Measurements from ENCODE around the gene EME1.
A peak's percentile ranks its signal among the peaks of the same experiment; 100 is the strongest.
"Not testable (repeated sequence)": the region's sequence is repeated elsewhere in the genome, so short reads cannot be mapped to it uniquely, and the experiment has no call there.

The EME1 gene, protein sequence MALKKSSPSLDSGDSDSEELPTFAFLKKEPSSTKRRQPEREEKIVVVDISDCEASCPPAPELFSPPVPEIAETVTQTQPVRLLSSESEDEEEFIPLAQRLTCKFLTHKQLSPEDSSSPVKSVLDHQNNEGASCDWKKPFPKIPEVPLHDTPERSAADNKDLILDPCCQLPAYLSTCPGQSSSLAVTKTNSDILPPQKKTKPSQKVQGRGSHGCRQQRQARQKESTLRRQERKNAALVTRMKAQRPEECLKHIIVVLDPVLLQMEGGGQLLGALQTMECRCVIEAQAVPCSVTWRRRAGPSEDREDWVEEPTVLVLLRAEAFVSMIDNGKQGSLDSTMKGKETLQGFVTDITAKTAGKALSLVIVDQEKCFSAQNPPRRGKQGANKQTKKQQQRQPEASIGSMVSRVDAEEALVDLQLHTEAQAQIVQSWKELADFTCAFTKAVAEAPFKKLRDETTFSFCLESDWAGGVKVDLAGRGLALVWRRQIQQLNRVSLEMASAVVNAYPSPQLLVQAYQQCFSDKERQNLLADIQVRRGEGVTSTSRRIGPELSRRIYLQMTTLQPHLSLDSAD

DNA sequence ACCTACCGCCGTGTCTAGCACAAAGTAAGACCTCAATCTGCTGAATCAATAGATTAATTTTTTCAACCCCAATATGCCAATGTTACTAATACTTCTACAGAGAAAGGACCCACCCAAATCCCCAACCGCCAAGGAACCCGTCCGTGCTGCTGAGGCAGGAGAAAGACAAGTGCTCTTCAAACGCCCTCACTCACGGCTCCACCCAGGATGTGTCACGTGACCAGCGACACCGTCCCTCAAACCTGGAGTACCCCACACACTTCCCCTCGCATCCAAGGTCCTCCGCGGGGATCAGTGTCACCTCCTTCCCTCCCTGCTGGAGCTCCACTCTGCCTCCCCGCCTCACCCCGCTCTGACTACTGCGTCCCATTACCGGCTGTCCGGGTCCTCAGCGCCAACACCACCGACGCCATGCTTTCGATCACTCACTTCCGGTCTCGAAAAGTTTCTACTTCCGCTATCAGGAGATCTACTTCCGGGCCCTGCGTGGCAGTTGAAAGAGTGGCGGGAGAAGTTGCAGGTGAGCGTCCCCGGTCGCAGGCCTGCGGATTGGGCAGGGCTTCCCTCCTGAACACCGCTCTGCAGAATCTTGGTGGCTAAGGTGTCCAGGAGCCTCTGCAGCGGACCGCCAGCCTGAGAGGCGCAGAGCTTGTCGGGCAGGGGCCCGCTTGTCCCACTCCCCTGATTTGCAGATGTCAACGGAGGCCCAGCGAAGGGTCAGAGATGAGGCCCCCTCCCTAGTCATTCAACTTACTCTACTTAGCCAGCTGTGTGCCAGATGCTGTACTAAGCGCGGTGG lies at the start of gene EME1, which contains the start of gene MRPL27:
TSS of gene EME1 (plus strand) at position 472 of the 799 bp plus-strand sequence. CDS start 1,980 bp downstream, outside the sequence.
TSS of gene MRPL27 (minus strand) at position 427 of the 799 bp plus-strand sequence. CDS start at position 413, 14 bp downstream.
- DNase-seq = peak; percentile 73

DNA sequence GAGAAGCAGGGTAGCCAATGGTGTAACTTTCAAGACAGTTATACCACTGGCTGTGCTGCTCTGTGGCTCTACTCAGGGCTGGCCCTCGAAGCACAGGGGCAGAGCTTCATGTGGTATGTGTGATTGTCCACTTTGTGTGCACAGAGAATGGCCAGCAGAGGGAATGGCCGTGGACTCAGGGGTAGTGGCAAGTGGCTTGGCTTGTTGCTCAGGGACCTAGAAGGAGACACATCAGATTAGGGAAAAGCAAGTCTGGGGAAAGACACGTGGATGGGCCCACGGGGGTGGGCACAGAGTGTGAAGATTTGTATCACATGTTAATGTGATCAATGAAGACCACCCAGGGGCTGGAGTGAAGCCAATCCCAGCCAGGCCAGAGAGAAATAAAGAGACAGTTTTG lies 47.1 kb upstream of the EME1 start:
- DNase-seq = no peak

DNA sequence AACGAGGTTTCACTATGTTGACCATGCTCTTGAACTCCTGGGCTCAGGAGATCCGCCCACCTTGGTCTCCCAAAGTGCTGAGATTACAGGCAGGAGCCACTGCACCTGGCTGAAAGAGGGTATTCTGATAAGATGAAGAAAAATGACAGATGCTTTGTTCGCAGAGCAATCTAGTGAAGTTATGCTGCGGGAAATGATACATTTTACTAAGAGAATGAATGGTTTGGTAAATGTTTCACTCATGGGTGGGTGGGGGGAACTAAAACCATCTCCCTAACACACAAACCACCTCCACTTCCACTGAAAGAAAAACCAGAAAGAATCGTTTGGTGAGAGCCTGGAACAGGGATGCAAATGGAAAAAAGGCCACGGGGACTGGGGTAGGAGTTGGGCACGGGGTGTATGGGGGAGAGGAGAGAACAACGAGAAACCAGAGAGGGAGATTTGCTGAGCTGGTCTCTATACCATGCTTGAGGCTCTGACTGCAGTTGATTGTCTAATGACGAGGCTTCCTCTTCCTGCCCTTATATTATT lies 46.1 kb upstream of the EME1 start:
- no peak for DNase-seq

DNA sequence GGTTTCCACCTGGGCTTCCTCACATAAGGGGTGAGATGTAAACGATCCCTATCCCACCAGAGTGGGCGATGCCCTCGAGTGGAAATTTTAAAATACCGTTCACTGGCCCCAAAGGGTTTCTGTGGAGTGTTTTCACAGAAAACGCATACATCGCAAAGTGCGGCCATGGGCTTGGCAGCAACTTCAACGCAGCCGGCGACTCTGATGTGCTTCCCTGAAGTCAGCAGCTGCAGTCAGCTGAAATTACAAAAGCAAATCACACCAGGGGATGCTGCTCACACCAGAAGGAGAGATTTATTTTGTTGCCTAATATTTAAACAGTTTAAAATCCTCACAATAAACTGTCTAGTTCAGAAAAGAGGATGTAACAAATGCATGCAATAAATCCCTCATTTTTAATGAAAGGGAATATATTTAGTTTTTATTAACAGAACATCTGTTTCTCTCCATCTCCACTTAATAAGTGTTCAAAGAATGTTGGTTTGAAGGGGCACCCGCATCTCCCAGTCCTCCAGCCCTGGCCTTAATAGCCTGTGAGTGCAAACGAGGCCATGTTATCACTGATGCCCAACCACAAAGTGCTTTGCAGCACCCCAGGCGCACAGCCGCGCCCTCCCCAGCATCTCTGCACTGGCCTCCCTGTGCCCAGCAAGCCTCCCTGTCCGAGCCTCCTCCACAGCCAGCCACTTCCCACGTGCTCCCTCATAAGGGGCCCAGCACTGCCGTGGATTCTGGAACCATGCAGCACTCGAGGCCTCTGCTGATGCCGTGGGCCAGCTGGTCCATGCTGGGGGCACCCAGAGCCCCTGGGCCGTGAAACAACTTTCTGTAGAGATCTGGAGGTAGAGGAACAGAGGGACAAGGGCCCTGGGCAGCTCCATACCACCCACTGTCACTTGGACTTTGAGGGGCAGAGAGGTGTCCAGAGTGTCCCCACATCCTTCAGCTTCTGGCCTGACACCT lies 44.4 kb upstream of the EME1 start:
- DNase-seq = no peak

DNA sequence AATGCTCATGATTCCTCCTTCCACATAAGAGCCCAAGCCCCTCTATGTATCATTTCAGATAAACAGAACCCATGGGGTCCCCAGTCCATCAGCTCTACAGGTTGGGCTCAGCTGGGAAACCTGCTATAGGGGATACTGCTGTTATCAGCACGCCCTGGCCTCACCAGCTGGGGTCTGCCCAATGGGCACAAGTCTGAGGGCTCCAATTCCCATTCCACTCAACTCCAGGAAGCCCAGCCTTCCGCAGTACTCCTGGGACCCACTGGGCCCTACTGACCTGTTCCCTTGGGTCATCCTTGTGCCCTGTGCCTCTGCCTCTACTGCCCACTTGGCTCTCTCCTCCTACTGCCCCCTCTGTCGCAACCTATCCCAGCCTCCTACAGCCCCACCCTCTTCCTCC lies 43.3 kb upstream of the EME1 start:
- DNase-seq = no peak

DNA sequence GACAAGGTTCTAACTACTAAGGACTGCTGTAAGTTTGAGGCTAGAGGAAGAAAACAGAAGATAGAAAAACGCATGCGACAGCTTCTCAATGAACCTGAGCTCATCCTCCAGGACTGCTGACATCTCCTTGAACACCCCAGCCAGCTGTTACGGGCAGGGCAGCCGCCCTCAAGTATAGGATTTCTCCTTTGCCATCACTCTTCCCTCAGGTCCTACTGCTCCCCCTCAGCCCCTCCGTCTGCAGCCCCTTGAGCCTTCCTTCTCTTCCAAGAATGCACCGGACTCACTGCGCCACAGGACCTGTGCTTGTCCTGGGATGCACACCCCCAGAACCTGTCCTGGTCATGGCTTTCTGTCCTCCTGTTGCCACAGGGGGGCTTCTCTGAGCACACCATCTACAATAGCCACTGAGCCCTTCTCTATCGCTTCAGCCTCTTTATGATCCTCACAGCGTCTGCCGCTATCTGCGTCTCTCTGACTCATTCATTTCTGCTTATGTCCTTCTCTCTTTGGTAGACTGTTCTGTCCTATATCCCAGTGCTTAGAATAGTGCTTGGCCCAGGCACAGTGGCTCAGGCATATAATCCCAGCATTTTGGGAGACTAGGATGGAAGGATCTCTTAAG lies 42.8 kb upstream of the EME1 start:
- DNase-seq = no peak

DNA sequence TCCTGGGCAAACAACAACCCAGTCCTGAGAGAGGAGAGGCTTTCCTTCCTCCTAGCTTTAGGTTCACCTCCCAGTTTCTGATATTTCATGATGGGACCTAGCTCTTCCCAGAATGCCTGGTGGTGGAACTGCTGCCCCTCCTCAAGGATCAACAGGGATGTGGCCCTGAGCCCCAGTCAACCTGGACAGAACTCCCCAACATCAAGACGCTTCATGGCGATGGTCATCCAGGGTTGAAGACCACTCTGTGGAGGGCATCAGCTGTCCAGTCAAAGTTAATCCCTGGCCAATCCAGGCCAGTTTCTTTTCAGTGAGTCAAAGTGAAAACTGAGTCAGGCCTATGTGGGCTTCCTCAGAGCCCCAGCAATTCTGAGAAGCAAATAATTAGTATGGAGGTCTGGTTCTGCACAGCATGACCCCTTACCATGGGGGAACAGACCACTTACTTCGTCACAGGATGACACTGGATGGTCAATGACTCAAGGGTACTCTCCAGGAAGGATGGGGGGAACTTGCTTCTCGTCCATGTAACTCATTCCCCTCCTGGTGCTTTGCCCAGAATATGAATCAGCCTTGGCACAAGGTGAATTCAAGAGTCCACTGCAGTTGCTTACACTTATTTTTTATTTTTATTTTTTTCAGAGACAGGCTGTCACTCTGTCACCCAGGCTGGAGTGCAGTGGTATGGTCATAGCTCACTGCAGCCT lies 41.8 kb upstream of the EME1 start:
- no peak for DNase-seq

DNA sequence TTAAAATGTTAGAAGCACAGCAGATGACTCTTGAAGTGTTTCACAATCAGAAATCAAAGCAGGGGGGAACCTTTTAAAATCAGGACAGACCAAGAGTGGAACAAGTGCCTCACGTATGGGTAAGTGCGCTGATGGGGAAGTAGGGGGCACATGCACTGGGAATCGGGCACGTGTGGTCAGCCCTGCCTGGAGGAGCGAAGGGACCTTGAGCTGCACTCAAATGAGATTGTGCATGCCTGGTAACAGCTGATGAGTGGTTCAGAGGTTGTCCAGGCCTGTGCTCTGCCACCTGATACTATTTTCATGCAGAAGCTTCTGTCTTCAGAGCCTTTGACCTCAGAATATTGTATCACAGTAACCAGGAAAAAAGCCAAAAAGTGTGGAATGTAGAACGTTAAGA lies 40.8 kb upstream of the EME1 start:
- no peak for DNase-seq

DNA sequence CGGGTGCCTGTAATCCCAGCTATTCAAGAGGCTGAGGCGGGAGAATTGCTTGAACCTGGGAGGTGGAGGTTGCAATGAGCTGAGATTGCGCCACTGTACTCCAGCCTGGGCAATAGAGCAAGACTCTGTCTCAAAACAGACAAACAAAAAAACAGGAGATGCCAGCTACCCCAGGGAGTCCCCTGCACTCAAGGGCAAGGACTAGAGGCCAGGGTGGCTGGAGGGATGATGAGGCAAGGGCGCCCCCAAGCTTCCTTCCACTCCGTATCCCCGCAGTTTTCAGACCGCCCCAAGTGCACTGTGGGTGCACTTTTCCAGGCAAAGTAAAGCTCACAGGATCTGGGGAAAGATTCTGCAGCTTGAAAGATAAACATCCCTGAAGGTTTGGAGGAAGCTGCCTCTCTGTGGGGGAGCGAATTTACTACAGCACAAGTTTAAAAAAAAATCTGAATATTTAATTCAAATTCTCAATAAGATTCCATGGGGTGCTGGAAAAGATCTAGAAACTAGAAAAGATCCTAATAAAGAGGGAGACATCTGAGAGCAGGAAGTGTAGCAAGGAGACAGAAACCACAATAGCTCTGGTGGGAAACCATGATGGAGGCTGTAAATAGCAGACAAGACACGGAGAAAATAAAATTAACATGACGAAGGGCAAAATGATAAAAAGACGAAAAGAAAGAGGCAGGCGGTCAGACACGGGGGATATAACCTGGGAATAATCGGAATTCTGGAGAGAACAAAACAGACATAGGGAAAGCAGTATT lies 39.6 kb upstream of the EME1 start:
- not testable (repeated sequence) for DNase-seq

DNA sequence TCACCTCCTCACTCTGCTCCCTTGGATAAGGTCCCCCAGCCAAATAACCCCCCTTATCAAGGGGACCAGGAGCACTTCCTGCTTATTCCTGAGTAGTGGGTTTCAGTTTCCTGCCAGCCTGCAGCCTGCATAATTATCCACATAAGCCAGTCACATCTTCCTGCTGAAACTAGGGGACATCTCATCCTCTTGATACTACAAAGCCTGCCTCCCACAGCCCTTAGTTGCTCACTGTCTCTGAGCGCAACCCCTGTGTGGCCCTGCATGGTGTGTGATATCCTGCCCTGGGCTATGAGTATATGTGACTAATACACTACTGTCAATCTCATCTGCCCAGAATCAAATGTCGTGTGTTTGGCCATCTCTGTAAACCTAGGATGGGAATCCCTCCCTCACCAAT lies 35.1 kb upstream of the EME1 start:
- no peak for DNase-seq

DNA sequence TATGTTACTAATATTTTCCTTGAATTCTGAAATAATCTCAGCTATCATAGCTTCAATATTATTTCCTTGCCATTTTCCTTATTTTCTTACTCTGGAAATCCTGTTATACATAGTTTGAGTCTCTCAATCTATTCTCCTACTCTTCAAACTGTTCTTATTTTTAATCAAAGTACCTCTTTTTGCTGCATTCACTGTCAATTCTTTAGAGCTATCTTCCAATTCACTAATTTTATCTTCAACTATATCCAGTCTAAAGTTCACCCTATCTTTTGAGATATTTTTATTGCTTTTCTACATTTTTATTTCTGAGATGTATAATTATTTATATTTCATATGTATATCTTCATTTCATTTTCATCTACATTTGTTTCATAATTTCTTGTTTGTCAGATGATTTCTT lies 34.4 kb upstream of the EME1 start:
- no peak for DNase-seq

DNA sequence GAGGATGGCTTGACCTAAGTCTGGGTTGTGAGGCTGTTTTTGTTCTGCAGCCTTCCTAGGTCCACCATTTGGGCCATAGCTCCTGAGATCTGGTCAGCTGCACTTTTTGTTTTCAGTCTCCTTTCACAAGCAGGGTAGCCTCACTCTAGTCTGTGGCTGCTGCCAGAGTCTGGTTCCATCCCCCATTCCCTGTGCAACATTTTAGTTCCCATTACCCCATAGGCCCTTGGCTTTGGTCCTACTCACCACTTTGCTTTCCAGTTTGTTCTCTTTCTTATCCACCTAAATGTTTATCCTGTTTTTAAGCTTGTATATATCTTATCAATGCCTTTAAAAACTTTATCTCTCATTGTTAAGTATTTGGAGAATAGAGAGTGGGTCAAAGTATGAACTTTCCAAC lies 33.6 kb upstream of the EME1 start:
- DNase-seq = no peak

DNA sequence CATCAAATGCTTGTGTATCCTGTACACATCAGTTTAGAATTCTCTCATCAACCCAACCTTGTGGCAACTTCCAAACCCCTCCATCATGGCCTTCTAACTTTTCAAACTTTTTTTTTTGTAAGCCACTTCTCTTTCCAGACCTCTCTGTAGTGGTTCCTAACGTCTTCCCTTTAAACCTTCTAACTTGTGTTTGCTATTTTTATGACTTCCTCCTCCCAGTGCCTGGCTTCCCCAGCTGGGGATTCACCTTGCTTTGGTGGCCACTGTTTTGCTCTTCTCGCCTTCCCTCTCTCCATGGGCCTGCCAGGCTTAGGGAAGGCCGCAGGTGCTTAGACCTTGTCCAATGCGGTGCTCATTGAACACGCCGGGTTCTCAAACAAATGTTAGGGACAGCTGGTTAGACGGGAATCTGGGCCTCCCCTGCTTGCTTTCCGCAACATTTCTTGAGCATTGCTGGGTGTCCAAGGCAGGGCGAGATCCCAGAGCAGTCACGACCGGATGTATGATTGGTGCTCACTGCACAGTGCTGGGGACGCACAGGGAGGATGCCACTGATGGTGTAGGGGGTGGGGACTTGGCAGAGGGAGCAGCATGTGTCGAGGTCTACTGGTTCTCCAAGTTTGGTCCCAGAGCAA lies 28.2 kb upstream of the EME1 start:
- no peak for DNase-seq

DNA sequence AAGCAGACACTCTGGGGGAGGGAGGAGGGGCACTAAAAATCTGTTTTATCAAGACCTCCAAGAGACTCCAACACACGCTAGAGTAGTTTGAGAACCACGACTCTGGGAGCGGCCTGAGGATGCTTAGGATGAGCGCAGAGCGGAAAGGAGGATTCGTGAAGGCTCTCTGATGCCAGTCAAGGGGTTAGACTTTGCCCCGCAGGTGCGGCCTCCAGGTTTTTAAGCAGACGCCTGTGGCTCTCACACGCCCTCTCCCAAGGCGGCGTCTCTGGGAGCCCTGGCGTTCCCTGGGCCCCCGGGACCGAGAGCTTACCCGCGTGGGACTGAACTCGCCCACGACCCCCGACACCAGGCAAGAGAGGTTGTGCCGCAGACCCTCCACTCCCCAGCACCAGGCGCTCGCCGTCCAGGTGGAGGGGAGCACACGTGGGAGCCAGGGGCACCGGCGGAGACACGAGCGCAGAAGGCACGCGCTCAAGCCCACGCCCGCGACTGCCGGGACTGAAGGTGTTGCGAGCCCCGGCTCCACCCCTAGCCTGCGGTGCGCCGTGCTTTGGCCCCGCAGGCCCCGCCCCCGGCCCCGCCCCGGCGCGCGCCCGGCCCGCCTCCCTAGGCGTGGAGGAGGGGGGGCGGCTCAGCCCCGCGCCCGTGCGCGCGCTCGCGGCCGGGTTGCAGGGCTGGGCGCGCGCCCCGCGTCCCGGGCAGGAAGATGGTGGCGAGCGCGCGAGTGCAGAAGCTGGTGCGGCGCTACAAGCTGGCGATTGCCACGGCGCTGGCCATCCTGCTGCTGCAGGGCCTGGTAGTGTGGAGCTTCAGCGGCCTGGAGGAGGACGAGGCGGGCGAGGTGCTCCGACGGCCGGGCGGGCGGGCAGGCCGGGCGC lies 27.4 kb upstream of the EME1 start, which contains the start of gene XYLT2:
TSS of gene XYLT2 (plus strand) at position 695 of the 881 bp plus-strand sequence. CDS start at position 710, 15 bp downstream.
- peak; percentile 53 for DNase-seq

DNA sequence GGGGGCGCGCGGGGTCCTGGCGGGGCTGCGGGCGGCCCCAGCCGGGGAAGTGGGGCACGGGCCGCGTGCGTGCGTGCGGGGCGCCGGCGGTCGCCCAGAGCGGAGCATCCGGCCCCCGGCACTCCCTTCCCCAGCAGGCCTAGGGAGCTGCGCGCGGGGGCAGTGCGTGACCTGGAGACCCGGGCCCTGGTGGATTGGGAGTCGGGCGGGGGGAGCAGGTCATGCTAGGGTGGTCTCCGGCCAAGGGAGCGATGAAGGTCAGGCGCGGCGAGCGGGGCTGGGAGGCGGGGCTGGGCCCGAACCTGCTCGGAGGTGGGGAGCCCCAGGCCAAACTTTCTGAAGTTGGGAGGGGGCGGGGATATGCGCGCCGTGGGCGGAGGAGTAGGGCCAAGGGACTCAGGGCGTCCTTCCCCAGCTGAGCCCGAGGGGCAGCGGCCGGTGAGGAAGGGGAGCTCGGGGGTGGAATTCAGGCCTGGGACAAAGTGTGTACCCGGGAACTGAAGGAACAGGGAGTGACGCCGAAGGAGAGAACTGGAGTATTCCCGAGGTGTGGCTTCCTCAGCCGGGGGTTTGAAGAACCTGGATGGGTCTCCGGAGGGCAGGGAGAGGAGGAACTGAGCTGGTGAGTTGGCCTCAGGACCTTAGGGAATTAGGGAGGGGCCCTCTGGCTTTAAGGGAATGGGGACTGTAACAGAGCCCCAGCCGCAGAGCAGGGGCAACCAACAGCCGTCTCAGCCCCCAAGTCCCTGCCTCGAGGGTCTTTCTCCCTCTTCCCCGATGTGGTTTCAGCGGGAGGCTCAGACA lies 26.5 kb upstream of the EME1 start:
- DNase-seq = no peak

DNA sequence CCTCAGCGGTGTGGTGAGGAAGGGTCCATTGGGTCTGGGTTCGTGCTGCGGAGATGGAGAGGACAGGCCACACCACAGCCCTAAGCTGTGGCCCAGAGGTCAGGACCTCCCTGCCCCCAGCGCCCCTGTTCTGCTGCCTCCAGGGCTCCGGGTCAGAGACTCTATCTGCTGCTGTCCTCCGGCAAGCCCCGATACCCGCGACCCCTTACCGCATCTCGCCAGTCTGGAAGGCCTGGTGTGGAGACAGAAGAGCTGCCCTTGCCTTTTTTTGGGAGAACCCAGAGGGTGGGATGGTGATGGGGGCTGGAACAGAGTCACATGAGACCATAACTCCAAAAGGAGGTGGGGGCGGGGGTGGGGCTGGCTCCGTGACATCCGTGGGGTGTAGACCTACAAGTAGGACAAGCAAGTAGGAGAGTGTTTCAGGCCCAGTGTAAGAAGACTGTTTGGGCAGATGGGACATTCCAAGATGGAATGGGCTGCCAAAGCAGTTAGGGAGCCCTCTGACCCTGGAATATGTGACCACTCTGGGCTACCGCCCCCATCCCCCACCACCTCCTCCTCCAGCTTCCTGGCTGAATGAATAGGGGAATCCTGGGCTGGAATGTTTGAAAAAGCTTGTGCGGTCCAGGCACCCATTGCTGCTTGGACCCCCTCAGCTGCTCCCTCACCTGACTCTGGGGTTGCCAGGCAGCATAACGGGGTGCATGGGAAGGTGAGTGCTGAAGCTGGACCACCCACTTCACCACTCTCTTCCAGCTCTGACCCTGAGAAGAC lies 25.7 kb upstream of the EME1 start:
- no peak for DNase-seq

DNA sequence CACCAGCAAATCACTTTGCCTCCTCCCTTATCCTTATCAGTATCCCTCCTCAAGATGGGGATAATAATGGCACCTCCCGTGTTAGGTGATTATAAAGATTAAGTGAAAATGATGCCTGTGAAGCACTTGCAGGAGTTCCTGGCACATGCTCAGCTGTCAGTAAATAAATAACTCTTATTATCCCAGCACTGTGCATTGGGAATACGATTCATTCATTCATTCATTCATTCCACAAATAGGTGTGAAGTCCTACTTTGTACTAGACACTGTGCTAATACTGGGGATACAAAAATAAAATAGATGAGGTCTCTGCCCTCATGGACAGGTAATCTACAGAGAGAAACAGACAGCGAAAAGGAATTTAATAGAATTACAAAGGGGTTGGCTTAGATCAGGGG lies 25.1 kb upstream of the EME1 start:
- no peak for DNase-seq
